Amniotic epithelial cell (primary cell): ENCODE results near the gene IGF2R.
A peak's percentile ranks its signal among the peaks of the same experiment; 100 is the strongest.

Experiments used
- DNase-seq: peaks from one replicate; pipeline ENCODE4 v3.0.0-alpha.2; 2010; ENCODE audit warnings: low read depth

IGF2R gene

DNA sequence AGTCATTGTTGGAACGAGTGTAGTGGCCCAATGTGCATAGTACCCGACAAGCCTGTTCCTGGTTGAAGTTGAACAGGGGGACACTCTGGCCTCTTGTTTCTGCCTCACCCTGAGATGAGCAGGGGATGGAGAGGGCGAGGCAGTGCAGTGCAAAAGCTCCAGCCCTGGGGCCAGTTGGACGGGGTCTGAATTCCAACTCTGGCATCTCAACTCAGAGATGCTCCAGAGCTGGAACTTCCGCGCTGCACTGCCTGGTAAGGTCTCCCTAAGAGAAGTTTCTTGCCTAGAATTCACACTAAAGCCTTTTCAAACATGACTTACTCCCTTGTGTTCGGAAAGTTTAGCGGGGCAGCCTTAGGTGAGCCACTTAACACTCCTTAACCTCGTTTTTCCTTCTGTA is 80.5 kb downstream of the IGF2R start:
- DNase-seq: no peak

DNA sequence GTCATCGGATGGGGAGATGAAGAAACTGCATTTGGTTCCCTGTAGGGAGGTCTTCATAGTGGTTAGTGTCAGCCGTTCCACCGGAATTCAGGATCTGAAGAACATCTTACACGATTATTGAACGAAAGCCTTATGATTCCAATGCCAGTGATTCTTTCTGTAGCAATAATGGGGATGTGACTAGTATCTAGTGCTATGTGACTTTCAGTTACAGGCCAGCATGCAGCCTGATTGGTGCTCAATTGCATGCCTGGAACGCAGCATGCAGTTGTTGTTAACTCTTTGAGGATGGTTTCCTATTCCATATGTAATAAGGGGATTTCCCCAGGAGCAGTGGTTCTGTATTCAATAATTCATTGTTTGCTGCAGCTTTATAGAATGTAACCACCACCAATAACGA is 81.1 kb downstream of the IGF2R start:
- no peak for DNase-seq

DNA sequence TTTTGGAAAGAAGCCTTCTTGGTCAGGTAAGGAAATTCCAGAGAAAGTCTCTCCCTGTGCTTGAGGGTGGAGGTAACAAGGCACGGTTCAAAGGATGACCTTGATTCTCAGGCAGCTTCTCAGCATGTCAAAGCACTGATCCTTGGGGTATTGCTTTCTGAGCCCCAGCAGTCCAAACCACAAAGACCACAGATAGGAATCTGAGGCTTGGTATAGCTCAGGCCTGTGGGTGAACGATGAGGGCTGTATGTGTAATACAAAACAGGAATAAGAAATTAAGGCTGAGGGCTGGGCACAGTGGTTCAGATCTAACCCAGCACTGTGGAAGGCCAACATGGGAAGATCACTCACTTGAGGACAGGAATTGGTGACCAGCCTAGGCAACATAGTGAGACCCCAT is 82.5 kb downstream of the IGF2R start:
- DNase-seq: peak; percentile 62

DNA sequence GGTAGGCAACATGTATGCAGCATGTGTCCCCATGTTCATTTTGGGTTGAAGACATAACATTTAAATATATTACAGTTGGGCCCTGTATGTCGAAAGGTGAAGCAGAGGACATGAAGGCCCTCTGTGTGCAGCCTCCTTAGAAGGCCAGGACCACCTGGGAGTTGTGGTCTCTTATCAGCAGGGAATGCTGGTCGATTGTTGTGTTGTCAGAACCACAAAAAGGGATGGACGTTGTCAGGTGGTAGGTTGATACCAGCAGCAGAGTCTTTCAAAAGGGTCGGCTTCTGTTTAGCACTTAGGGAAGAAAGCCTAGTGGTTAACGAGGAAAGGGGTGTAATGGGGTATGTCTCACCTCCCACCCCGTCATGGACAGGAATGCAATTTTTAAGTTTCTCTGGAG is 85.4 kb downstream of the IGF2R start:
- peak; percentile 15 for DNase-seq

DNA sequence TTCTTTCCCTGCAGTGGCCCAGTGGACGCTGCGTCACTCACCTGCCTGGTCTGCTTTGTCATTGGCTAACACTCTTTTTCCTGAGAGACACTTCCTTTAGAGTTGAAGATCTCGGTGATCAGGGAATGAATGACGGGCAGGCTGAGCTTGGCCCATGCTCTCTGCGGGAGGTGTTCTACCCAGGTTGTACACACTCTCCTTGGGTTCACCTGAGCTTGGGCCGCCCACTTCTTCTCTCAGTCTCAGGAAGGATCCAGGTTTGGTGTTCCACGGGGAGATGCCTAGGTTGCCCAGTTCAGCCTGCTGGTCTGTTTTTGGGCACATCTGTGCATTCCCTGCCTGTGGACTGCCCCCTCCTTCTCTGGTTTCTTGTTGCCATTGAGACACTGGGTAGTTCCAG is 86.0 kb downstream of the IGF2R start:
- DNase-seq: no peak

DNA sequence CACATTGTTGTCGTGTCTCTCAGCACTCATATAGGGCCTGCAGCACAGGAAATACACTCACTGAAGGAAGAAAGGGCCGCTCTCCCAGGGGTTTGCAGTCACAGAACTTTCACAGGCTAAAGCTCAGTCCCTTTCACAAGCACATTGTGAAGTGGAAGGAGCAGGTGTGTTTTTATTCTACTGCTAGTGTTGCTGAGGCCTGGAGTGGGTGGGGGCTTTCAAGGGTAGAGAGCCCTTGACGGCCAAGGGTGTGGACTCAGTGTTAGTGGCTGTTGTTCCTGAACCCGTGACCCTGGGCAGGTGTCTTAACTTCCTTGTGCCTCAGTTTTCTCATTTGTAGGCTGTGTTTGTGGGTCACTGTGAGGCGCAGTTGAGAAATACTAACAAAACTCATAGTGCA is 86.5 kb downstream of the IGF2R start:
- DNase-seq: no peak

DNA sequence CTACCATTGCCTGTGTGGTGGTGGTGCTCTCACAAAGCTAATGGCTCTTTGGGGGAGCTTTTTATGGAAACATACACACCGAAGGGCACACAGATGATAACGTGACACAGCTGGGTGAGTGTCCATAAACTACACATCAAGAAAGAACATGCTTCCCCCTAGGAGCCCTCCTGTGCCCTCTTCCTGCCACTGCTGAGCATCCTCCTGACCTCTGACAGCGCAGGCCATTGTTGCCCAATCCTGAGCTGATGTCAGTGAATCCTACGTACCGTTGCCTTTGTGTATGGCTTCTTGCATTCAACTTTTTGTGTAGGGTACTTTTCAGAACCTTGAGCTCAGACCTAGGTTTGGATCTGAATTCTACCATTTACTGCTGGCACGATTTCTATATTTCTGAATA is 86.9 kb downstream of the IGF2R start:
- no peak for DNase-seq

DNA sequence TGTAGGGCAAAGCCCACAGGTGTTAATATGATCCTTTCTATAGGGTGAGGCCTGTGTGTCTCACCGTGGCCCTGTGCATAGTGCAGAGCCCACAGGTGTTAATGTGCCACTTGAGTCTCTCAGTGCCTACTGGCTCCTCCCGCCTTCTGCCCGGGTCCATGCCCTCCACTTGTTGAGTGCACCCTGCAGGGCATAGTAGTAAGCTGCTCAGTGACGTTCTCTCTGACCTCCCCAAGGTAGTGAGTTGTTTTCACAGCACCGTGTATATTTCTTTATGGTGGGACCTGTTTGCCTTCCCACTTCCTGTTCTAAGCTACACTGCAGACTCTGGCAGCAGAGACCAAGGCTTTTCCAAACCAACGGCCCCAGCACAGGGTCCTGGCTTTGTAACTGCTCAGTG is 88.2 kb downstream of the IGF2R start:
- no peak for DNase-seq

DNA sequence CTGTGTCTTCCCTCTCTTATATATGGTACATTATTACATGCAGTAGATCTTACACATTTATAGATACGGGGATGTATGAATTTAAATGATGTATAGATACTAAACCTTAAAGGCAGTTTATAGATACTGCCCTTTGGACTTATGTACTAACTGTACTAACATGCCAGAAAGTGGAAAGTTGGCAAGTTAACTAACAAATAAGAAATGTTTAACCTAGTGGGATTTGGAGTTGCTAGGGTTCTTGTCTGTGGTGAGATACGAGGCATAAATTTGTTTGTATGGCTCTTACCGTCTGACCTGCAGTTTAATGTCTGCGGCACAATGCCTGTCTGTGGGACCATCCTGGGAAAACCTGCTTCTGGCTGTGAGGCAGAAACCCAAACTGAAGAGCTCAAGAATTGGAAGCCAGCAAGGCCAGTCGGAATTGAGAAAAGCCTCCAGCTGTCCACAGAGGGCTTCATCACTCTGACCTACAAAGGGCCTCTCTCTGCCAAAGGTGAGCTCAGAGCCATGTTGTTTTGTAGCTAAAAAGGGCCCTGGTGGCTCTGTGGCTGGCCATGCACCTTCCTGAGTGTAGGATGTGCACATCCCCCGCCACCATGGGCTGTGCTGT is 89.8 kb downstream of the IGF2R start:
- no peak for DNase-seq

DNA sequence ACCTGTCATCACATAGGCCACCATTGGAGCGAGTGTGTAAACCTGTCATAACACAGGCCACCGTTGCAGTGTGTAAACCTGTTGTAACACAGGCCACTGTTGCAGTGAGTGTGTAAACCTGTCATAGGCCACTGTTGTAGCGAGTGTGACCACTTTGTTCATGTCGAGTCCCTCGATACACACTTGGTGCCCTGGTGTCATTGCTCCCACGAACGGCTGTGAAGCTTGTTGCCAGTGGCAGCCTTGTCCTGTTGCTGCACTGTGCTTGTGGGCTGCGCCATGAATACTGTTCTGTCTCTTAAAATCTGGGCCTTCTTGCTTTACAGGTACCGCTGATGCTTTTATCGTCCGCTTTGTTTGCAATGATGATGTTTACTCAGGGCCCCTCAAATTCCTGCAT is 91.3 kb downstream of the IGF2R start:
- no peak for DNase-seq

DNA sequence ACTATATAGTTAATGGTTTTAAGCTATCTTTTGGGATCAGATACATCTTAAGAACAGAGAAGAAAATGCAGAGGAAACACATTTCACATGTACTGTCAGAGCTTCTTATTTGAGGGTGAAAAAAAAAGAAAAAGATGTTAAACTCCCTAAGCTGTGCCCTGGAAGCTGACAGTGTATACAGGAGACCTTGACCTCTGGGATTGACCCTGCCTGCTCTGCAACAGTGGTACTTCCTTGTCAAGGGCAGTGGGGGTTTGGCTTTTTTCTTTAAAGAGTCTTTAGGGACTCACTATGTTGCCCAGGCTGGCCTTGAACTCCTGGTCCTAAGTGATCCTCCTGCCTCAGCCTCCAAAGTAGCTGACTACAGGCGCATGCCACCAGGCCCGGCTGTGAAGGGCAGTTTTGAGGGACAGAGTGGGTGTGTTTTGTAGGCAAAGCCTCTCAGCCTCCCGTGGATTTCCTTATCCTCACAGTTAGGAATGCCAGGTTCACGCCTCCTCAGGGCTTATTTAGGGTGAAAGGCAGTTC is 92.1 kb downstream of the IGF2R start:
- no peak for DNase-seq

DNA sequence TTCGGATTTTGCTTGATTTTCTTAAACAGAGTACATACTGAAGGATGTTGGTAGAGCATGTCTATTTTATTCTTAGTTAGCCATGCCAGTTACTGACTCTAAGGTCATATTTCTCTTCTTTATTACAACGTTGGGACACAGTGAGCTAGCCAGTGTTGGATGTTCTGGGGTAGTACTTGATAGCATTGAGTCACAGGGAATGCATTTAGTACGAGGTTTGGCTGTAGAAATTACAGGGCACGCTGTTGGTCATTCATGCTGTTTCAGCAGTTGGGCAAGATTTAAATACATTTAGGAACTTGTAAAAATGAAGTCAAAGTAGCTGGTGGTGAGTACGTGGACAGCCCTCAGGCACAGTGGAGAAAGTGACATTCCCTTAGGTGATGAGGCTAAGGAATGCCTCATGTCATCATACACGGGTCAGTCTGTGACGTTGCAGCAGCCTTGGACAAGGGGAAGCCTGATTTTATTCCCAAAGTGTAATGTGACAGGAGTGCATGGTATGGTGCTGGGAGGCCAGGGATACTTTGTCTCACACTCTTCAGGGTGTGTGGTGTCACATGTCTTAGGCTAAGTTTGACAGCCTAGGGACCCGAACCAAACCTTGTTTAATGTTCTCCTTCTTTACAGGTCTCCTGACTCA is 95.0 kb downstream of the IGF2R start:
- no peak for DNase-seq

DNA sequence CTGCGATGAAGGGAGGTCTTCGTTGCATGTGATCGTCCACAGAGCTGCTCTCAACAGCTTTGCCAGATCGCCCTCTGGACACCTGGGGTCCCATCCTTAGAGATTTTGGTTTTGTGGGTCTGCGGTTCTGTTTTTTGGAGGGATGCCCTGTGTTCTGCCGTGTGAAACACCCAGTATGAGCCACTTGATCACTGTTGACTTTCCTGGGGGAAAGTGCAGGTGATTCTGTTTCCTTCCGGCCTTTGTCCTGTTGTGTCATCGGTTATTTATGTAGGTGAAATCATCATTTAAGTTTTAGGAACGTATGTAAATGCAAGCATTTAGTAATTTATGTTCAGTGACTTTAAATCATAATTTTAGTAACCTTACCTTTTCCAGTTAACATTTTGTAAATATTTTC is 96.3 kb downstream of the IGF2R start:
- no peak for DNase-seq

DNA sequence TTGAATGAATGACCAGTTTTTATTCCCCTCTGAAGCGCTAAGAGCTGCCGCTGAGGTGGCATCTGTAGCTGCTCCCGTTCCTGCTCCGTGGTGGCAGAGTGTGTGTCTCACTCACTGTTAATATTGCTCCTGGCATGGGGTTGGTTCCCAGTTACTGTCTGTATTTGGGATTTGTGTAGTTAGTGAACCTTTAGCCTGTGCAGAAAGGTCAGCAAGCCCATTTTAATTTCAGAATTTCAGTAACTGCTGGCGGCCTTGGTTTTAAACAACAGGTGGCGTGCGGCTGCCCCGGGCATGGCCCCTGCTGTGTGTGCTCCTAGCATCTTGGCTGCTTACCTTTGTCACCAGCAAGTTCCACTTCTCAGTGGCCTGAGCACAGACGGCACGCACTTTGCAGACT is 98.7 kb downstream of the IGF2R start:
- no peak for DNase-seq

DNA sequence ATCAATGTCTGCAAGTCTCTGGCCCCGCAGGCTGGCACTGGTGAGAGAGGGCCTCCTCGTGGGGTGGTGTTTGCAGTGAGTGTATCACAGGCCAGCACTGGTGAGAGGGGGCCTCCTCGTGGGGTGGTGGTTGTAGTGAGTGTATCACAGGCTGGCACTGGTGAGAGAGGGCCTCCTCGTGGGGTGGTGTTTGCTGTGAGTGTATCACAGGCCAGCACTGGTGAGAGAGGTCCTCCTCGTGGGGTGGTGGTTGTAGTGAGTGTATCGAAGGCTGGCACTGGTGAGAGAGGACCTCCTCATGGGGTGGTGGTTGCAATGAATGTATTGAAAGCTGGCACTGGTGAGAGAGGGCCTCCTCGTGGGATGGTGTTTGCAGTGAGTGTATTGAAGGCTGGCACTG is 99.5 kb downstream of the IGF2R start:
- DNase-seq: no peak

DNA sequence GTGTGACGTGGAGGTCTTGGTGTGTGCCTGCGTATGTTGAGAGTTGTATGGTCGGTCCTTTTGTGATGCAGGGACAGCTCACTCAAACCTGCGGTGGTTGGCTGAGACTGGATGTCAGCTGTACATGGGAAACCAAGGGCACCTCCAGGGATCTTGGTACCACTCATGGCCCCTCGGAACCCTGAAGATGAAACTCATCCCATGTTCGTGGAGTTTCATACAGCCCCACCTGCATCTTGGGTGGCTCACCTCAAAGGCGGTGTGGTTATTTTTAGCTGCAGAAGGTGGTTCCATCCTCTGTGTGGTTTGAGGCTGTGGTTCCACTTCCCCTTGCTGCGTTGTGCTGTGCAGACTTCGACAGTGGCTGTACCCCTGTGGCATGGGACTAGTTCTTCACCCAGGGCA is 100.2 kb downstream of the IGF2R start:
- no peak for DNase-seq

DNA sequence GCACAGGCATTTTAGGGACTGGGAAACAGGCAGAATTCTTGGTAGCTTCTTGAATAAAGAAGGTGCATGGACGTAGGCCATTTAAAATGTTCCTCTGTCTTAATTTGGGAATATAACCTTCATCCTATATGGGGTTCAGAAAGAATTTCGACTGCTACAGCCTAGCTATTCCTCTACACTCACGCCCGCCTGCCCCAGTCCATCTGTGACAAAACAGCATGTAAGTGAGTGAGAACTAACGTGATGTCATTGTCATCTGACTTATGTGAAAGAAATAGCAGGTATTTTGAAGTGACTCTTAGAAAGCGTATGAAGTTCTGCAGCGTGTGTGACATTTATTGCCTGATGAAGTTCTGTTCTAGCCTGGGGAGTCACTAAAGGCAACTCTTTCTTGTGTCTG is 100.6 kb downstream of the IGF2R start:
- no peak for DNase-seq

DNA sequence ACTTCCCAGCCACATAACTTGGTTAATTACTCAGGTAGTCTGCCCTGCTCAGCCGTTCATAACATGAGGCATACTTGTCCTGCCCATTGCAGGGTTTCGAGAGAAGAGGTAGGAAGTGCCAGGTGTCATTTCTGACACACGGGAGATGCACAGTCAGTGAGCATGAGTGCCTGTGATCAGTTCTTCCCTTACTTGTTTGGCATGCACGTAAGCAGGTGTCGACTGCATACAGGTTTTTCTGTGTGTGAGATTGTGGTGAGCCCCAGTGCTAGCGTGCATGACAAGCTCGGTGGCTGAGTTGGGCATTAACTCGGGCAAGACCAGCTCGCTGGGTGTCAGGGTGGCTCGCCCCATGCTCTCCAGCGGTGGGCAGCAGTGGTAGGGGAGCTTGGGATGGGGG is 101.5 kb downstream of the IGF2R start:
- no peak for DNase-seq

DNA sequence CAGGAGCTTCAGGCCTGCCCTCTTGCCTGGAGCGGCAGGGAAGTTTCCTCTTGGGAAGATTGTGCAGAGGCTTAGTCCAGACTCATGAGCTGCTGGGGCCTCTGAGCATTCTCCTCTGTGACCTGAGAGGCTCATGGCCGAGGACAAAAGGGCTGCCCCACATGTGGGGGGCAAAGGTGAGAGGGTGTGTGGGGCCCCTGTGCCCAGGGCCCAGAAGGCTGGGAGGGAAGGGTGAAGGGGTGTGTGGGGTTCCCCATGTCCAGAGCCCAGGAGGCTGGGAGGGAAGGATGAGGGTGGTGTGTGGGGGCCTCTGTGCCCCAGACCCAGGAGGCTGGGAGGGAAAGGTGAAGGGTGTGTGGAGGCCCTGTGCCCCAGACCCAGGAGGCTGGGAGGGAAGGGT is 101.9 kb downstream of the IGF2R start:
- no peak for DNase-seq

DNA sequence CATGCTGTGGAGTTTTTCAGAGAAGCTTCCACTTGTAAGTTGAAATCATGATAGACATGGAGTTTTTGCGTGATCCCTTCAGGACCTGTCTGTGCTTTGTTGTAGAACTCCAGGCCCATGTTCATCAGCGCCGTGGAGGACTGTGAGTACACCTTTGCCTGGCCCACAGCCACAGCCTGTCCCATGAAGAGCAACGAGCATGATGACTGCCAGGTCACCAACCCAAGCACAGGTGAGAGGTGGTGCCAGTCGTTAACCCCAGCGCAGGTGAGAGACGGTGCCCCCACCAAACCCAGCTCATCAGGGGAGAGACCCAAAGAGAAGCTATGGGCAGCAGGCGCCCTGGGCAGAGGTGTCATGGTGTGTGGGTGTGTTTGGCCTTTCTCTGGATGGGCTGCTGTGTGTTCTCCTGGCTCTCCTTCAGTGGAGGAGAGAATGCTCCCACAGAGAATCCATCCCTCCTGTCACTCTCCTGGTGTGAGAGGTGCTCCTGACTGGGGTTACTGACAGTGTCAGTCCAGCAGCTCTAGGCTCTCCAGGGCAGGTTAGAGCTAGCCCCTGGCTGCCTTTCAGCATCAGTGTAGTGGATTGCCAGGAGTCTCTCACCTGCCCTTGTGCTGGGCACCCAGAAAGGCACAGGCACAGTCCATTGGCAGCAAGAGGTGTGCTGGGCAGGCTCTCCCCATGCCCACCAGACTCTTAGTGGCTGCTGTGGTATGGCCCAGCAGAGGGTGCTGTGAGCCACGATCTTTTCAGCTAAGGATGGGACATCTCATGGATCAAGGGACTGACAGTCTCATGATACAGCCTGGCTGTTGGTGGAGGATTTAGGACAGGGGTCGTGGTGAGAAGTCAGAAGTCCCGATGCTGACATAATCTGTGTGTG is 103.2 kb downstream of the IGF2R start:
- DNase-seq: no peak

DNA sequence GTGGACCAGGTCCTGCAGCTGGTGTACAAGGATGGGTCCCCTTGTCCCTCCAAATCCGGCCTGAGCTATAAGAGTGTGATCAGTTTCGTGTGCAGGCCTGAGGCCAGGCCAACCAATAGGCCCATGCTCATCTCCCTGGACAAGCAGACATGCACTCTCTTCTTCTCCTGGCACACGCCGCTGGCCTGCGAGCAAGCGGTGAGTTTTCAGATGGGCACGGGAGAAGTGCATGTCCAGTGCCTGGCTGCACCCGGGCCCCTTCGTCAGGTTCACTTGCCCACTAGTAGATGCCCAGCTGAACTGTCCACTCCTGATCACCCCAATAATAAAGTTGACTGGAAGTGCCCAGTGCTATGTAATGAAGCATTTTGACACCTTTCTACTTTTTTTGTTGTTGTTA is 104.4 kb downstream of the IGF2R start:
- DNase-seq: no peak

DNA sequence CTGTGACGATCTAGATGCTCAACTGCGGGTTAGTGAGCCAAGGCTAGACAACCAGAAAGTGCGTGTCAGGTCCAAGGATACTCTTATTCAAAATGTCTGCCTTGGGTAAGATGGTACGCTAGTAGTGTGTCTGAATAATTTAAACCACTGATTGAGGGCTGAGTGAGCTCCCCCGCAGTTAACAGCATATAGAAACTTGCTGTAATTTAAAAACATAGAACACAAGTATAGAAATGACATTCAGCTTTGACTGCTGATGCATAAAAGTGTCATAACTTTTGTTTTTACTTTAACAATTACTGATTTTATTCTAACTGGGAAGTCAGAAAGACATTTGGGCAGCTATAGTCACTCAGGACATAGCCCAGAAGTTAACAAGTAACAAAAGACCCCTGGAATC is 107.1 kb downstream of the IGF2R start:
- DNase-seq: no peak

DNA sequence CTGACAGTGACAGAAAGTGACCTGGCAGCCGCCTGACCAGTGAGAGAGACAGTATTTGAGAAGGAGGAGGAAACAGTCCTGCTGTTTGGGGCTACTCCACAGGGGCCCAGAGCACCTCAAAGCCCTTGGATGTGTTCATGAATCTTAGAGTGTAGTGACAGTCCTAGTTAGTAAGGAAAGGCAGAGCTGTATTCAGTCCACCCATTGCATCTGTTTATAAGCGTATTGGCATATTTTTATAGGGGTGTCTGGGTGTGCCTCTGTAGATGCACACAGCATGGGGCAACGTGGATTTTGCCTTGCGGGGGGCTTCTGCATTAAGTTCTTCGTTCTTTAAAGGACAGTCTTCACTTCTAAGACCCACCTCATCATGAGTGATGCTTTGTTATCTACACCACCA is 108.1 kb downstream of the IGF2R start:
- no peak for DNase-seq
